ENCODE results near the gene ZNF501. TPM values are rescaled to one million over a fixed set of nuclear protein-coding genes. Genes with fewer than 3 reads are reported as not detected.

The ZNF501 gene
- total and polyA plus RNA-seq, 12 donors = 0.06 to 4.6 (median 1.8) TPM

- Histone ChIP-seq H3K27ac (peak within 1 kb of the TSS in 2 of 5 donors; percentile 68 to 80), H3K4me3 (peak within 1 kb of the TSS; percentile 83 to 93 (median 89)), H3K9me3 (replicated peaks in 1 of 3) (peaks cover 0 to 5% (median 0%) of the 10 kb centered on the region in 3 donors), H3K4me1 (replicated peaks in 1 of 2) (peaks cover 6 to 10% of the 10 kb centered on the region in 2 donors), H3K27me3 (no peaks in the 10 kb centered on the region), H3K36me3 (replicated peaks in 1 of 2) (no peaks in the 10 kb centered on the region)
- 1 to 3% (median 2%) methylated on average over 25 to 64 of the region's 64 CpGs for WGBS, 4 donors
- peak; percentile 96 to 99 (median 97) for DNase-seq
- peak; percentile 49 to 73 for TF ChIP-seq POLR2A (IDR thresholded peaks at IDR 0.05)
- TF ChIP-seq CTCF (IDR thresholded peaks at IDR 0.05) = peak in 1 of 6 experiments; percentile 2
- intact Hi-C loops (cut with DNase I) = loop anchor here in 1 of 2 donors (10.0 kb wide), 1 partner anchor 103 kb away; the partner anchor contains the start of gene TMEM42
These were observed 32.2 kb downstream of the ZNF501 start, which contains the start of the genes KIAA1143 and KIF15 for GRCh38 chr3:44761424-44762169. TSS of gene KIAA1143 (minus strand) at chr3:44761619. CDS start at chr3:44761602, 17 bp downstream. TSS of gene KIF15 (plus strand) at chr3:44761794. CDS start at chr3:44761866, 72 bp downstream.

- peaks cover 6 to 10% of the 10 kb centered on the region in 2 donors for H3K4me1 ChIP-seq (replicated peaks in 1 of 2)
- peaks cover 0 to 5% (median 0%) of the 10 kb centered on the region in 3 donors for H3K9me3 ChIP-seq (replicated peaks in 1 of 3)
- DNase-seq = no peak
- no peaks in the 10 kb centered on the region for H3K27me3 ChIP-seq
- no peak overlapping the region for H3K27ac ChIP-seq
- WGBS, 4 donors = 2 to 3% (median 3%) methylated on average over 9 of the region's 9 CpGs
- H3K4me3 ChIP-seq = peak overlapping the region in 2 of 4 donors; percentile 89 to 93
- H3K36me3 ChIP-seq (replicated peaks in 1 of 2) = no peaks in the 10 kb centered on the region
- TF ChIP-seq POLR2A (IDR thresholded peaks at IDR 0.05) = no peak
- intact Hi-C loops (cut with DNase I) = loop anchor here in 1 of 2 donors (10.0 kb wide), 1 partner anchor 103 kb away; the partner anchor contains the start of gene TMEM42
These were observed 32.8 kb downstream of the ZNF501 start for GRCh38 chr3:44762170-44762677.

- Histone ChIP-seq H3K4me1 (replicated peaks in 1 of 2) (peaks cover 6 to 10% of the 10 kb centered on the region in 2 donors), H3K9me3 (replicated peaks in 1 of 3) (peaks cover 0 to 5% (median 0%) of the 10 kb centered on the region in 3 donors), H3K4me3 (no peak overlapping the region), H3K27ac (no peak overlapping the region), H3K36me3 (replicated peaks in 1 of 2) (no peaks in the 10 kb centered on the region), H3K27me3 (no peaks in the 10 kb centered on the region)
- 30 to 46% (median 40%) methylated on average over 5 of the region's 5 CpGs for WGBS, 4 donors
- intact Hi-C loops (cut with DNase I) = loop anchor here in 1 of 2 donors (10.0 kb wide), 1 partner anchor 102 kb away; the partner anchor contains the start of gene TMEM42
- no peak for DNase-seq
- TF ChIP-seq POLR2A (IDR thresholded peaks at IDR 0.05) (no peak), CTCF (IDR thresholded peaks at IDR 0.05) (no peak)
These were observed 33.3 kb downstream of the ZNF501 start for GRCh38 chr3:44762690-44763089.

- Histone ChIP-seq H3K27ac (no peak overlapping the region), H3K4me3 (no peak overlapping the region), H3K9me3 (replicated peaks in 1 of 3) (no peaks in the 10 kb centered on the region), H3K27me3 (no peaks in the 10 kb centered on the region), H3K36me3 (replicated peaks in 1 of 2) (no peaks in the 10 kb centered on the region), H3K4me1 (replicated peaks in 1 of 2) (peaks cover 6 to 10% of the 10 kb centered on the region in 2 donors)
- intact Hi-C loops (cut with DNase I) = loop anchor here in 1 of 2 donors (10.0 kb wide), 1 partner anchor 101 kb away; the partner anchor contains the start of gene TMEM42
- no peak for DNase-seq
- no peak for TF ChIP-seq POLR2A (IDR thresholded peaks at IDR 0.05)
- TF ChIP-seq CTCF (IDR thresholded peaks at IDR 0.05) = no peak
These were observed 34.8 kb downstream of the ZNF501 start for GRCh38 chr3:44764248-44764647.
